SU-DHL-6 (cell line): ENCODE results near the gene SLC17A7.

Experiments
- H2AFZ ChIP-seq: fragments of 200-600 bp; sonication (generic); 2 replicates; pipeline ENCODE4 v1.6.1; 2014; ENCODE audit warnings: low read depth, mild to moderate bottlenecking, moderate library complexity, mixed read lengths, antibody characterized with exemption, low read length; ENCODE audit not compliant: severe bottlenecking
- H3F3A ChIP-seq: fragments of 200-600 bp; shearing (Covaris generic); 2 replicates; pipeline ENCODE4 v1.6.0; 2016; ENCODE audit warnings: antibody characterized with exemption, mild to moderate bottlenecking; ENCODE audit not compliant: insufficient read depth
- H3K27ac ChIP-seq: fragments of 200-600 bp; sonication (generic); 2 replicates; pipeline ENCODE4 v1.5.1; 2016; ENCODE audit warnings: low read depth, mild to moderate bottlenecking, low read length, moderate library complexity, mixed read lengths
- H3K27me3 ChIP-seq: fragments of 200-600 bp; sonication (generic), shearing (Covaris generic); 2 replicates; pipeline ENCODE4 v1.6.0; 2014; ENCODE audit warnings: mild to moderate bottlenecking, low read length
- H3K36me3 ChIP-seq: fragments of 200-600 bp; sonication (generic); 2 replicates; pipeline ENCODE4 v1.6.1; 2014; ENCODE audit warnings: mild to moderate bottlenecking, low read length, mixed read lengths
- H3K4me2 ChIP-seq: fragments of 300-600, 200-600 bp; shearing (Covaris generic), sonication (generic); 2 replicates; pipeline ENCODE4 v1.6.0; 2014; ENCODE audit warnings: low read length, low read depth, mild to moderate bottlenecking; ENCODE audit not compliant: poor library complexity, severe bottlenecking
- H3K4me3 ChIP-seq: fragments of 200-600 bp; sonication (generic); 2 replicates; pipeline ENCODE4 v1.5.1; 2014; ENCODE audit warnings: antibody characterized with exemption, low read length, mild to moderate bottlenecking, mixed read lengths; ENCODE audit not compliant: insufficient read depth, poor library complexity, severe bottlenecking
- H3K79me2 ChIP-seq: fragments of 200-600 bp; sonication (generic); 2 replicates; pipeline ENCODE4 v1.6.1; 2014; ENCODE audit warnings: mild to moderate bottlenecking, low read length, moderate library complexity; ENCODE audit not compliant: insufficient read depth
- H3K9ac ChIP-seq: fragments of 200-600 bp; sonication (generic); 2 replicates; pipeline ENCODE4 v1.7.0; 2014; ENCODE audit warnings: mild to moderate bottlenecking, low read length
- H3K9me2 ChIP-seq: fragments of 200-600 bp; sonication (generic); replicated peaks from 2 replicates; pipeline ENCODE4 v1.6.1; 2014; ENCODE audit warnings: low read length; ENCODE audit not compliant: insufficient read depth
- H3K9me3 ChIP-seq: fragments of 200-600 bp; sonication (generic); 2 replicates; pipeline ENCODE4 v1.6.1; 2014; ENCODE audit warnings: low read length, mixed read lengths; ENCODE audit not compliant: insufficient read depth
- H4K20me1 ChIP-seq: fragments of 200-600 bp; sonication (generic); 2 replicates; pipeline ENCODE4 v1.6.1; 2014; ENCODE audit warnings: low read depth, mild to moderate bottlenecking, antibody characterized with exemption, low read length, moderate library complexity, mixed read lengths
- CTCF ChIP-seq: fragments of 200-600 bp; sonication (generic); IDR thresholded peaks from one replicate; pipeline ENCODE4 v1.5.1; 2017; ENCODE audit warnings: antibody characterized with exemption, mild to moderate bottlenecking, low read length, moderate library complexity; ENCODE audit not compliant: insufficient read depth, poor library complexity, severe bottlenecking
- EZH2phosphoT487 ChIP-seq: fragments of 200-600 bp; sonication (generic), shearing (Covaris generic); conservative IDR thresholded peaks from 2 replicates; pipeline ENCODE4 v1.6.1; 2018; ENCODE audit warnings: mild to moderate bottlenecking, antibody characterized with exemption, low read length, moderate library complexity, mixed read lengths

Gene SLC17A7

GRCh38 chr19:49438261-49438660 is 3.1 kb downstream of the SLC17A7 start:
- H3K36me3 ChIP-seq, result no peaks in the 10 kb centered on the region
- no peaks in the 10 kb centered on the region for H3K27me3 ChIP-seq
- TF ChIP-seq CTCF (no peak), EZH2phosphoT487 (no peak)
- no peak overlapping the region for H2AFZ ChIP-seq
- H3K4me2 ChIP-seq, result no peak overlapping the region
- H3K9ac ChIP-seq, result no peak overlapping the region
- no peaks in the 10 kb centered on the region for H4K20me1 ChIP-seq
- no peaks in the 10 kb centered on the region for H3K9me2 ChIP-seq
- H3K4me3 ChIP-seq, result no peak overlapping the region
- H3K79me2 ChIP-seq, result no peaks in the 10 kb centered on the region
- no peaks in the 10 kb centered on the region for H3F3A ChIP-seq
- no peaks in the 10 kb centered on the region for H3K9me3 ChIP-seq
- H3K27ac ChIP-seq, result no peak overlapping the region

GRCh38 chr19:49437231-49437630 is 4.1 kb downstream of the SLC17A7 start:
- Histone ChIP-seq H3K4me3 (no peak overlapping the region), H3K9me3 (no peaks in the 10 kb centered on the region), H3K27me3 (no peaks in the 10 kb centered on the region)

GRCh38 chr19:49436381-49437017 is 4.8 kb downstream of the SLC17A7 start:
- Histone ChIP-seq H3K4me3 (no peak overlapping the region), H3F3A (no peaks in the 10 kb centered on the region), H3K9me2 (no peaks in the 10 kb centered on the region), H3K36me3 (no peaks in the 10 kb centered on the region), H3K27ac (no peak overlapping the region), H3K9ac (no peak overlapping the region), H3K4me2 (no peak overlapping the region), H3K79me2 (no peaks in the 10 kb centered on the region), H3K27me3 (no peaks in the 10 kb centered on the region), H2AFZ (no peak overlapping the region), H3K9me3 (no peaks in the 10 kb centered on the region), H4K20me1 (no peaks in the 10 kb centered on the region)
- TF ChIP-seq CTCF, result no peak
- no peak for TF ChIP-seq EZH2phosphoT487

More at GRCh38 chr19:49437231-49437630, 4.1 kb downstream of the SLC17A7 start:
- TF ChIP-seq EZH2phosphoT487 (no peak), CTCF (no peak)
- H4K20me1 ChIP-seq, result no peaks in the 10 kb centered on the region
- no peak overlapping the region for H3K9ac ChIP-seq
- H2AFZ ChIP-seq, result no peak overlapping the region
- H3K9me2 ChIP-seq, result no peaks in the 10 kb centered on the region
- no peak overlapping the region for H3K27ac ChIP-seq
- no peak overlapping the region for H3K4me2 ChIP-seq
- H3K36me3 ChIP-seq, result no peaks in the 10 kb centered on the region
- no peaks in the 10 kb centered on the region for H3F3A ChIP-seq
- H3K79me2 ChIP-seq, result no peaks in the 10 kb centered on the region
